Choroid plexus epithelial cell (primary cell): ENCODE measurements around the gene PAK5.

Experiments used
- DNase-seq: peaks from one replicate; pipeline ENCODE4 v3.0.0-alpha.2; 2010; ENCODE audit warnings: low read depth
- H3K4me3 ChIP-seq: 2 replicates; pipeline ENCODE4 v1.5.1; 2011; ENCODE audit warnings: low read depth, mild to moderate bottlenecking, control low read depth, low read length, moderate library complexity
- TF ChIP-seq, protein P1 (sequence below): conservative IDR thresholded peaks from 2 replicates; pipeline ENCODE4 v1.5.1; 2011; ENCODE audit warnings: low read depth, mild to moderate bottlenecking, control low read depth, inconsistent platforms, low read length, moderate library complexity

The PAK5 gene

DNA sequence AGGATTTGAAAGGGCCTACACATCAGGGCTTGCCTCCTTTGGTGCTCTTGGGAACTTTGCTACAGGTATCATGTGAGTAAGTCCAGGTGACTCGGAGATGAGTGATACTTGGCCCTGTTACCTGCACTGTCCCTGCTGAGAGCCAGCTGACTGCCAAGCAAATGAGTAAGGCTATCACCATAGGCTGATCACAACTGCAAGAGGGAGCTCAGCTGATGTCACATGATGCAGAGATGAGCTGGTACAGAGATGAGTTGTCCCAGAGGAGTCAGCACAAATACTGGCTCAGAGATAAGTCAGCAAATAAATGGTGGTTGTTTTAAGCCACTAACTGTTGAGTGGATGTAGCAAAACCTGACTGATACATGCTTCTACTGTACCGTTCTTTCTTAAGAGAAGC lies 283.1 kb downstream of the PAK5 start:
- DNase-seq: no peak
- TF ChIP-seq, protein P1, sequence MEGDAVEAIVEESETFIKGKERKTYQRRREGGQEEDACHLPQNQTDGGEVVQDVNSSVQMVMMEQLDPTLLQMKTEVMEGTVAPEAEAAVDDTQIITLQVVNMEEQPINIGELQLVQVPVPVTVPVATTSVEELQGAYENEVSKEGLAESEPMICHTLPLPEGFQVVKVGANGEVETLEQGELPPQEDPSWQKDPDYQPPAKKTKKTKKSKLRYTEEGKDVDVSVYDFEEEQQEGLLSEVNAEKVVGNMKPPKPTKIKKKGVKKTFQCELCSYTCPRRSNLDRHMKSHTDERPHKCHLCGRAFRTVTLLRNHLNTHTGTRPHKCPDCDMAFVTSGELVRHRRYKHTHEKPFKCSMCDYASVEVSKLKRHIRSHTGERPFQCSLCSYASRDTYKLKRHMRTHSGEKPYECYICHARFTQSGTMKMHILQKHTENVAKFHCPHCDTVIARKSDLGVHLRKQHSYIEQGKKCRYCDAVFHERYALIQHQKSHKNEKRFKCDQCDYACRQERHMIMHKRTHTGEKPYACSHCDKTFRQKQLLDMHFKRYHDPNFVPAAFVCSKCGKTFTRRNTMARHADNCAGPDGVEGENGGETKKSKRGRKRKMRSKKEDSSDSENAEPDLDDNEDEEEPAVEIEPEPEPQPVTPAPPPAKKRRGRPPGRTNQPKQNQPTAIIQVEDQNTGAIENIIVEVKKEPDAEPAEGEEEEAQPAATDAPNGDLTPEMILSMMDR: no peak
- H3K4me3 ChIP-seq: no peak overlapping the region

DNA sequence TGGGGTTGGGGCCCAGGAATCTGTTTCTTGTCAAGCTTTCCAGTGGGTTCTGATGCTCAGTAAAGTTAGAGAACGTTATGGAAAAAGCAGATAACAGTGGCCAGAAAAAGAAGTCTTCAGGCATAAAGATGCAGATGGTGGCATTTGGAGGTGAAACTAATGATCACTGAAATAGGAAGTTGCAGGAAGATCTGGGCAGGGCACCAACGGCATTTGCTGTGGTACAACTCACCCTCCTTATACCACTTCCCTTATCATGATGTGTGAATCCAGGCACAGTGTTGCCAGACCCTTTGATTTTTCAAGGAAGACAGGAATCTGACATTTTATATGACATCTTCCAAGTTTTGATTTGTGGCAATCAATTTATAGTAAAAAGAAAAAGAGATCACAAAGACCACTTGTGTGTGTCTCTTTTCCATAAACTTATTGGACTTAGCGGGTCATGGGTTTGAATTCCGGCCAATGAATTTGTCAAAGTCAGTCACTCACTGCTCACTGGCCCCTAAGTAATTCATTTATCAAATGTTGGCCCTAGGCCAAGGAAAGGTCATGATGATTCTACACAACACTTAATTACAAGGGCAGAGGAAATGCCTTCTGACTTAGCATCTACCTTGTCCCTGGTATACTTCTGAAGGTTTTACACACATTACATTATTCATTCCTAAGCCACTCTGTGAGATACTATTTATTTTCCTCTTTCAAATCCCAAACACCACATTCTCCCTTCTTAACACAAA lies 286.9 kb downstream of the PAK5 start:
- TF ChIP-seq, protein P1: no peak
- DNase-seq: no peak
- H3K4me3 ChIP-seq: no peak overlapping the region

DNA sequence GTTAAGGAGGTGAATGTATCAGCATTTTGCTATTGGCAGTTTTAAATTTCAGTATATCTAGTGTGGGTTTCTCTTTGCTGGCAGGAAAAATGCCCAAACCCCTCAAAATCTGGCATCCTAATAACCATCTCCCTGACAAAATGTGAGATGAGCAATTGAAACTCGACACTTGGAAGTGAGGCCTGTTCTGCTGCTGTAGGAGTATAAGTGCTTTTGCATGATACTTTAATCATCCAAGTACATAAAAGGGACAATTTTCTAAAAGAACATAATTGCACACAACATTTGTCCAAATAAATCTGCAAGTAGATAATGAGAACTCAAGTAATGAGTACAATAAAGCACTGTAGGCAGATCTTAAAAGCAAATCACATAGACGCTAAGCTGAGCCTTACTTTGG lies 288.0 kb downstream of the PAK5 start:
- DNase-seq: no peak
- TF ChIP-seq, protein P1: no peak
- H3K4me3 ChIP-seq: no peak overlapping the region

GRCh38 chr20:9550283-9550682 lies 288.6 kb downstream of the PAK5 start:
- no peak overlapping the region for H3K4me3 ChIP-seq
- DNase-seq: no peak
- TF ChIP-seq, protein P1: no peak

DNA sequence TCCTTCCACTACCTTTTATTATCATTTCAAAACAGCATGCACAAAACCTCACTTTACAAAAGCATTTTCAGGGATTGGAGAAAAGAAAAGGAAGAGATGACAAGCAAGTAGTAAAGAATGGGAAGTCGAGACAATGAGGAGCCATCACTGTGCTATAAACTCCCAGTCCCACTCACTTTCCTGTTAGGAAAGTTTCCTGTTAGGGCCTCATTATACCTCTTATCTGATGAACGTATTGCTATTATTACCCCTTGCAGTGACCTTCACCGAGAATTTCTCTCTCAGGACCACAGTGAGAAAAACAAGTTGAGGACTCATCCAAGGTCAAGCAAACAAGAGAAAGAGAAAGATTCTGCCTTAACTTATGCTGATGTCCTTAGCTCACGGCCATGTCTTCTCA lies 295.7 kb downstream of the PAK5 start:
- TF ChIP-seq, protein P1: no peak
- H3K4me3 ChIP-seq: no peak overlapping the region
- no peak for DNase-seq

DNA sequence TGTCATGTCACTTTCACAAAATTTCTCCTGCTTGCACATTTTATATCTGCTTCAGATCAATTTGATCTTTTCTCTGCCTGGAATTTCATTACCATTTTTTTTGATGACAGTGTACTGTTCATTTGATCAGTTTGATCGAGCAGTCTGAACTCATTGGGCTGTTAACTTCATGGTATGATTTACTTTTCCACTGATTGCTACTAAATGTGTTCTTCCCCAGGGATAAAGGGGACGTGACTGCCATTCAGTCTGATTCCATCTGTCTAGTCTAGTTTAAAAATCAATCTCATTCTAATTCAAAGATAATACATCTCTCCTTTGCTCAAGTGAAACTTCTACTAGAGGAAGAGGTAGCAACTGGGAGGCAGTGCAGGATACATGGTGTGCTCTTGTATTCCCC lies 303.4 kb downstream of the PAK5 start:
- DNase-seq: no peak
- no peak overlapping the region for H3K4me3 ChIP-seq
- TF ChIP-seq, protein P1: no peak

- no peak for DNase-seq
- TF ChIP-seq, protein P1: no peak
- H3K4me3 ChIP-seq: no peak overlapping the region
These were observed 304.9 kb downstream of the PAK5 start for GRCh38 chr20:9534025-9534424.
